Measurements from ENCODE around the gene GDPD5.
A peak's percentile ranks its signal among the peaks of the same experiment; 100 is the strongest.

The GDPD5 gene

DNA sequence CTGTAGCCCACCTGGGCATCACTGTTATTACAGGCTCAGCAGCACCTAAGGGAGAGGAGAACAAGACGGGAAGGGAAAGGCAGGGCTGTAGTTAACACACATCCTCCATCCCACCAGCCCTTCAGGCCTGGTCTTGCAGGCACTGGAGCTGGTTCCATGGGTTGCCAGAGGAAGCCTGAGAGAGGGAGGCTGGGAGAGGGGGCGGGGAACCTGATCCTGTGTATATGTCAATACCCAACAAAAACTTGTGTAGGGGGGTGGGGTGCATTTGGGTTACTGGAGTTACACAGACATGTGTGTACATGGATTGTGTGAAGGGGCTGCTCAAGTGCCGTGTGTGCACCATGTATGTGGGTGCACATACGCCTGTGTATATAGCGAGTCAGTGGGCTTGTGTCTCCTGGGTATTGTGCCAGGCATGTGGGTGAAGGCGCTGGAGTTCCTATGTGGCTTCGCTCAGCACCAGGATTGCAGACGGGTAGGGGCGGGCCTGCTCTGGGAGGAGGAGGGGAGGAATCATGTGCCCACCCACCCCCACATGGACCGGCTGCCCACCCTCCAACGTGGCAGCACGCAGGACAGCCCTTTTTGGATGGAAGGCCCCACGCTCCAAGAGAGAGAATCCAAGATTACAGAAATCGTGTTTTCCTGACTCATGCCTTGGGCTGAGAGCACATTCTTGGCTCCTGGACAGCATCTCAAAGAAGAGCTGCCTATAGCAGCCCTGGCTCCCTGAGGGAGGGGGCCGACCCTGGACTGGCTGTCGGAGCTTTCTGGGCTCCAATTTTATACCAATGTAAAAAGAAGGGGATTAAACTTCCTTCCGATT is 32.1 kb upstream of the GDPD5 start:
- DNase-seq = no peak

DNA sequence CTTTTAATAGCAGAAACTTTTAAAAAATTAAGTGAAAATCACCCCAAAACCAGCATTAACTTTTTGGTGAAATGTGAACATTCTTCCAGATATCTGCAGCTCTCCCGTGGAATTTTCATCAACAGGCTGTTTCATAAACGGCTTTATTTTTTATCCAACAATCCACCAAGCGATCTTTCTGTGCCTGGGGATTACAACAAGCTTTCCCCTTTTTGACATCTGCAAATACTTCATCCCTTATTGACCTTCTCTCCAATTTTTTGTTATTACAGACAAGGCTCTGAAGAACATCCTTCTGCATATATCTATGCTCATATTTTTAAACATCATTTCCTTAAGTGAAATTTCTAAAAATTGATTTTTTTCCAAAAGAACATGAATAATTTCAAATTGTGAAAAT is 30.5 kb upstream of the GDPD5 start:
- no peak for DNase-seq

DNA sequence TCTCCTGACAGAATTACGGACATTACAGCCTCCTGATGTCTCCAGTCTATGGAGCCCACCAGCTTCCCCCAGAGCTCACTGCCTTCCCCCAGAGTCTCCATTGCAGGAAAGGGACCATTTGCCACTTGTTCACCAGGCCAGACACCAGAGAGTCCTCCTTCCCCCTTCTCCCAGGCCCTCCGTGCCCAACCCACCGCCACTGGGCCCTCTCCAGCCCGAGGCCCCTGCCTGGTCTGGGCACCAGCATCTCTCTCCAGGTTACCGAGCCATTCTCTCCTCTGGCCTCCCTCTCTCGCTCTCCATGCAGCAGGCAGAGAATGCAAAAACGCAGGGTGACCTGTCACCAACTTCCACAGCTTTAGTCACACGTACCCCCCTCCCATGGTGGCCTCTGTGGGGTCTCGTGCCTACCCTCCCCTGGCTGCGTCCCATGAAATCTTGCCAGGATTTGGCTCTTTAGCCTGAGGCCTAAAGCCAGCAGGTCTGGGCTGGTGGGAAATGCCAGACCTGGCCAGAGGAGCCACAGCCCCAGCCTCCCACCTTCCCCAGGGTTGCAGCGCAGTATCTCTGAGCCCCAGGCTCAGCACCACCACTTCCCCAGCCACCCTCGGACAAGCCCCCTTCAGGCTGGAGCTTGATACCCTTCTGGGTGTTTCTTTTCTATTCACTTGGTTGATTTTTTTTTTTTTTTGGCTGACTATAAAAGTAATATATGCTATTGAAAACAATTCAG is 29.5 kb upstream of the GDPD5 start:
- DNase-seq = no peak

DNA sequence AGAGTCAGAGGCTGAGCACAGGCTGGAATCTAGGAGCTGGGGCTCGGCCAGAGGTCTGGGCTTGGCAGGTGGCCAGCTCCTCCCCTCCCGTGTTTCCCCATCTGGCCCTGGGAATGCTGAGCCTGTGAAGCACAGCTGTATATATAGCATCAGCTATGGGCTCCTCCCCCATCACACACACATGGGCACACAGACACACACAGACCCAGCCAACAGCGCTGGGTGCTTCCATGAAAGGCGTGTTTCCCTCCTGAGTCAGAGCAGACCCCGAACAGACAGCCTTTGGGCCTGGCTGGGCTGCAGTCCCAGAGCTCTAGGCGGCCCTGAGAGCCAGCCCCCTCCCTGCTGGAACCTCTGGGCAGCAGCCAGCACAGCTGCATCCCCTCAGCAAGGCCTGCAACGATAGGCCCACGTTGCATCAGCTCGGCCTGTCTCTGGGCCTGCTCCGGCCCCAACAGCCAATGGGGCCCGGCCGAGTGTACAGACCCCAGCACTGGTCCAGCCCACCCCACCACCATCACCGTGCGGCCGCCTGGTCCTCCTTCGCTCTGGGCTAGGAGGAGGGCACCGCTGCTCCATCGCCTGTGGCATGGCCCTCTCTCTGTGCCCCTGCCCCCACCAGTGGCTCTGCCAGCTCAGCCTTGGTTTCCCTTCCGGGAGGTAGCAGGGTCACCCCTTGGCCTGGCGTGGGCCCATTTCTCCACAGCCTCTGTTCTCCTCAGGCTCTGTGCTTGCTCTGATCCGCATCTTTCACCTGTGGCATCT is 28.7 kb upstream of the GDPD5 start:
- peak; percentile 91 for DNase-seq

DNA sequence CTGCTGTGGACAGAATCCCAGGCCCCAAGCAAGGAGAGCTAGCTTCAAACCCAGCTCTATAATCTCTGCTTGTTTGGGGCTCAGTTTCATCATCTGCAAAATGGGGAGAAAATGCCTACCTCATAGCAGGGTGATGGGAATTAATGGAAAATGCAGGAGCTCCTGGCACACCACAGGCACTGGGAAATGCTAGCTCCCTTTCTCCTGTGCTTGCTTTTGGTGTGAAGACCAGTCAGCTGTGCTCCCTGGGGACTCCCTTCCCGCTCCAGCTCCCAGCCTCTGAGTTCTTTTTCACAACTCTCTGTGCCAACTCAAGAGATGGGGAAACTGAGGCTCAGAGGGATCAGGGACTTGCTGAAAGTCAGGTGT is 28.1 kb upstream of the GDPD5 start:
- DNase-seq = no peak

DNA sequence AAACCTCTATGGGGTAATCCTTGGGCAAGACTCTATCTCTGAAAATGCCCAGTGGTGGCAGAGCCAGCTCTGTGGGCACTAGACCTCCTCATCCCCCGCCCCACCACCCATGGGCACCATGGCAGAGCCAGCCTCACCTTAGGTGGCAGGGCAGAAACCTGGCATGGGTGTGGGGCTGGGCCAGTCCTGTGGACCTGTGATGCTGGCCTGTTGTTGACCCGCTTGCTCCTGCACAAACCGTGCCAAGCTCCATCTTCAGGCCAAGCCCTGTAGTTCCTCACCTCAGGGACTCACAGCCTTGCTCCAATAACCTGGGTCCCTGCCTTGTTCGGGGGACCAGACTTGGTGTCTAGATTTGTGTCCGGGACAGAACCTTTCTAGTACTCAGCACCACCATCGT is 27.4 kb upstream of the GDPD5 start:
- DNase-seq = no peak

DNA sequence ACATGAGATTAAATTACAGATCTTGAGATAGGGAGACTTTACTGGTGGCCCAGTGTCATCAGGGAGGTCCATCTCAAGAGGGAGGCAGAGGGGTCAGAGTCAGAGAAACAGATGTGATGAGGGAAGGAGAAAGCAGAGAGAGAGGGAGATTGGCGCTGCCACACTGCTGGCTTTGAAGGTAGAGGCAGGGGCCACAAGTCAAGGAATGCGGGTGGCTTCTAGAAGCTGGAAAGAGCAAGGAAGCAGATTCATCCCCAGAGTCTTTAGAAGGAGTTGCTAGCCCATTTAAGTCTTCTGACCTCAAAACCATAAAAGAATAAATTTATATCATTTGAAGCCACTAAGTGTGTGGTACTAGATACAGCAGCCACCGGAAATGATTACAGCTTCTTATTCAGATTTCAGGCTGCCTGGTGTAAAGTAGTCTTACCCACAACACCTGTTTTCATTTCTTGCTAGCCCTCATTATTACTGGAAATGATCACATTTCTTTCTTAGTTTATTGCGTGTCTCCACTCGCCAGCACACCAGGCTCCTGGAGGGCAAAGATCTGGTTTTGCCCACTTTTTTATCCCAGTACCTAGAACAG is 23.7 kb upstream of the GDPD5 start:
- DNase-seq = no peak

DNA sequence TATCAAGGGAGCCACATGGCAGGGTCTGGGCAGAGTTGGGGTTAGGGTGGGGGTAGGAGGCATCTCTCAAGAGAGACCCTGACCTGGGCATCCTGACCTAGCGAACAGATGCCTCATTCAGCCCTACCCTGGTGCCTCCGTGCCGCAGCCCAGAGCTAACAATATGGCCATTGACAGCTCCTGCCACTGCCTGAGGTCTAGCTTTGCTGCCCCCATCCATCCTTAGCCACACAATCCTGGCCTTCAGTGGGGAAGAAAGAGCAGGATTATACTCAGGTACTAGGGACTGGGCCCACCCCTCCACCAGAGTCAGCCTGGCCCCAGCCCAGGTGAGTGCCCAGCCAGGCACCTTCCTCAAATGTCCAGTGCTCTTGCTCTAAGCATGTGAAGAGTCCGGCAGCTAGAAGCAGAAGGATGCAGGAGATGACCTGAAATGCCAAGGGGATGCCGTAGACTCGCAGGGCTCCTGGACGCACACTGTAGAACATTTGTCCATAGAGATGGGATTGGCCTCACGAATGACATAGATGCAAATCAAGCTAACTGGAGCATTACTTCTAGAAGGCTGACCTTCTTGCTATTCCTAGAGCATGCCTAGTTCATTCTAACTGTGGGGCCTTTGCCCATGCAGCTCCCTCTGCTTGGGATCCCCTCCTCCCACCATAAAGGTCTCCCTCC is 23.0 kb upstream of the GDPD5 start:
- DNase-seq = no peak

DNA sequence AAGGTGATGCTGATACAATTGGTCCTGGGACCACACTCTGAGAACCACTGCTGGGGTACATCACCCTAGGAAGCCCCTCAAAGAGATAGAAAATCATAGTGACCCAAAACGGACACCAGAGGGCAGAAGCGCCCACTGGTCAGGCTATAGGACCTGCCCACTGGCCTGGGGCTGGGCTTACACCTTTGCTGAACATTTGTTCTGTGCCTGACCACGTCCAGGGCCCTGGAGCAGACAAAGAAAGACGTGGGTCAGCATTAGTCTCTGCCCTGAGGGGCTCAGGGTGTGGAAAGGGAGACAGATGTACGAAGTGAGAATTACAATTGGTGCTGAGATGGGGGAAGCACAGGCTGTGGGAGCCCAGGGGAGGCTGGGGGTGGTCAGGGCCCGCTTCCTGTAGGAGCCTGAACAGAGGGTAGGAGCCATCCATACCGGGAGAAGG is 21.9 kb upstream of the GDPD5 start:
- DNase-seq = no peak

DNA sequence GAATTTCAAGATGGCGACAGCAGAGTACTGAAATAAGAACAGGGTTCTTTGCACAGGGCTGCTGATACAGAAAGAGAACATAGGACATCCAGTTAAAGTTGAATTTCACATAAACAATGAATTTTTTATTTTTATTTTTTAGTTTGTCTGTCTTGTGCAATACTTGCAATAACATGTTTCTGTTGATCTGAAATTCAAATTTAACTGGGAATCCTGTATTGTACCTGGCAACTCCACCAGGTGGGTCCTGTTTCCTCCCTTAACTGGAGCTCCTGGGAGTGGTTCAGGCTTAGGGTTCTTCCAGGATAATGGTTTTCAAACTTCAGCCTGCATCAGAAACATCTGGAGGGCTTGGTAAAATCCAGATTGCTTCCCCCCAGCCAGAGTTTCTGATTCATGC is 21.4 kb upstream of the GDPD5 start:
- no peak for DNase-seq

DNA sequence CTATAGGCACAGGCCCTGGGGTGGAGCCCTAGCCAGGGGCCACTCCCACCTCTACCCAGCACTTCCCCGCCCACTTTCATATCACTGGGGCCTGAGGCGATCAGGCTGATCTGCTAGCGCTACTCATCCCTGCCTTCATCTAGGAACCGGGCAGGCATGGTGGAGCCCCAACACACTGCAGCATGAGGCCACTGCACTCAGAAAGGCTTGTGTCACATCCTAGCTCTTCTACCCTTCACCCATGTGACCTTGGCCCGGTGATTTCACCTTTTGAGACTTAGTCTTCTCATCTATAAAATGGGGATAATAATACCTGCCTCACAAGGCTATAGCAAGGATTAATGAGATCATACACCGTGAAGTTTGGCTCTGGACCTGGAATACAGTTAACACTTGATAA is 18.1 kb upstream of the GDPD5 start:
- no peak for DNase-seq

DNA sequence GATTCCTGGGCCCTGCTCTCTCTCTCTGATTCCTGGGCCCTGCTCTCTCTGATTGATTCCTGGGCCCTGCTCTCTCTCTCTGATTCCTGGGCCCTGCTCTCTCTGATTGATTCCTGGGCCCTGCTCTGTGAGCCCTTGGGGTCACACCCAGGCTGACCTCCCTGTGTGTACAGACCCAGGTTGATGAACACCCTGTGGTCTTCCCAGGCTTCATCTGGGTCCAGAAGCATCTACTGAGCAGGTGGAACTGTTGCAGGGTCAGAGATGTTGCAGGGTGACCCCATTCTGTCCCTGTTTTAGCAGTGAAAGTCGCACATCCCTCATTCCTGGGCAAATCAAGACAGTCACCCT is 16.3 kb upstream of the GDPD5 start:
- DNase-seq = no peak

DNA sequence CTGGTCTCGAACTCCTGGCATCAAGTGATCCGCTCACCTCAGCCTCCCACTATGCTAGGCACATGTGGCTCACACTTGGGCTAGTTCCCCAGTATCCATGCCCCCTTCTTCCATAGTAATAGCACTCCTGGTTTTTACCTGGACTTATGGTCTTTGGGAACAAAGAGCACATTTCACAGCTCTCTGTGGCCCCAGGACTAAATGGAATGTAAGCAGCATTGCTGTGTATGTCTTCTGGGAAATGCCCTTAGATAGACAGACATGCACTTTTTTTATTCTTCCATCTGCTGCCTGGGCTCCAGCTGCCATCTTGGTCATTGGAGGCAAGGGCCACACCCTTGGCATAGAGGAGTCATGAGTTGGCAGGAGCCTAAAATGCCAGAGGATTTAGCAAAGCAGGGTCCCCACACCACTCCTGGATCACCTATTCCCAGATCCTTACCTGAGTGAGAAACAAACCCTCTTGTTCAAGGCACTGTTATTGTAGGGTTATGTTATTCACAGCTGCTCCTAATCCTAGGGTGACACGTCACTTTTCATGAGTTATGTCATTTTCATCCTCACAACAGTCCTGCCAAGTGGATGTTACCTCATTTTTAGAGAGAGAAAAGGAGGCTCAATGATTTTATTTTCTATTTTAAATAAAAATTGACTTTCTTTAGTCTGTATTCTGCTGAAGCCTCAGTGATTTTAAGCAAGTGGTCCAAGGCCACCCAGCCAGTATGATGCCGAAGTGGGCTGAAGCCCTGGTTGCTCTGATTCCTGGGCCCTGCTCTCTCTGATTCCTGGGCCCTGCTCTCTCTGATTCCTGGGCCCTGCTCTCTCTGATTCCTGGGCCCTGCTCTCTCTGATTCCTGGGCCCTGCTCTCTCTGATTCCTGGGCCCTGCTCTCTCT is 15.7 kb upstream of the GDPD5 start:
- DNase-seq = no peak

DNA sequence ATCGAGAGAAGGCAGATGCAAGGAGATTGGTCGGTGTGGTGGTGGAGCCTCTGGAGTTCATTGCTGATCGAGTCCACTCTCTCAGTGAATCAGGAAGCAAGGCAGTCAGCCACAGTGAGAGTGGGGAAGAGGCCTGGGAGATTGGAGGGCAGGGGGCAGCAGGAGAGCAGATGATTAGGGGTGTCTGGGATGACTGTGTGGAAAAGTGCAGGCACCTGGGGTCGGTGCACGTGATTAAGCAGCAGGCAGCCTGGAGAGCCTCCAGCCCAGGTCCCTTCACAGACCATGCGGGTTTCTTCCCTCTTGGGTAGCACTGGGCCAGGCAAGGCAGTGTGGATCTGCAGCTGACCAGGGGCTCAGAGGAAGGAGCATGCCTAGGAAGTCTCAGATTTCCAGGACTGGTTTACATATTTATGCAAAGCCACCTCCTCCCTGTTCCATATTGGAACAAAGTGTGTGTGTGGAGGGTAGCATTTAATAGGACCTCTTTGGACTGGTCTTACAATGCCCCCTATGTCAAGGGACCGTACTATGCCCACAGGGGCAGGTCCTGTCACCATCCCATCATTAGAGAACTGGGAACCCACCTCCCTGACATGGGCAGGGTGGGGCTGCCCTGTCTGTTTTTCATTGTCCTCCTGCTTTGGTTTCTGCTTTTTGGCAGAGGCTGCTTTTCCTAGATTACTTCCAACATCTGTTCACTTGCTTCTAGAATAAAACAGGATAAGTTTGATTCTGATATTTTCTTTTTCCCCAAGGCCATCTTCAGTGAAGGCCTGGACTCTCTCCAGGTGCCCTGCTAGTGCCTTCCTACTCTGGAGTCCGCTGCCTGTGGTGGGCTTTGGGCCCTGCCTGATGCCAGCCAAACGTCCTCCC is 14.0 kb upstream of the GDPD5 start:
- DNase-seq = peak; percentile 17

DNA sequence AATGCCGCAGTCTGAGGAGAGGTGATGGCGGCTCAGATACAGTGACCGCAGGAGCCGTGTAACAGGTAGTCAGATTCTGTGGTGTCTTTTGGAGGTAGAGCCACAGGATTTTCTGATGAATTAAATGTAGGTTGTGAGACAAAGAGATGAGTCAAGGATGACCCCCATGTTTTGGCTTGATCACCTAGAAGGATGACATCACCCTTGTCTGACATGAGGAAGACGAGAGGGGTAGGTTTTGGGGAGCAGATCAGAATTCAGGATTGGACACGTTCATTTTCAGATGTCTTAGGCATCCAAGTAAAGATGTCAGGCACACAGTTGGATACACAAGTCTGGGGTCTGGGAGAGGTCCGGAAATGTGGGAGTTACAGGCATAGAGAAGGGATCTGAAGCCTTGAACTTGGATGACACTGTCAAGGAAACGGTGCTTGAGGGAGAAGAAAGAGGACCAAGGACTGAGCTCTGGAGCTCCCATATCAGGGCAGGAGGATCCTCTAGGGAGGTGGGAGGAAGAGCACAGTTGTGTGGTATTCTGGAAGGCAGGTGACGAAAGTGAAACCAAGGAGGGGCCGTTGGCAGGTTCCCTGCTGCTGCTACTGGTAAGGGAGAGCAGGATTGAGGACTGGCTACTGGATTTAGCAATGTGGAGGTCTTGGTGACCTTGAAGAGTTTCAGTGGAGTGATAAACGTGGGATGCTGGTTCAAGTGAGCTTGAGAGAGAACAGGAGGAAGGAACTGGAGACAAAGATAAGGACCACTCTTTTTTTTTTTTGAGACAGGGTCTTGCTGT is 12.6 kb upstream of the GDPD5 start:
- no peak for DNase-seq

DNA sequence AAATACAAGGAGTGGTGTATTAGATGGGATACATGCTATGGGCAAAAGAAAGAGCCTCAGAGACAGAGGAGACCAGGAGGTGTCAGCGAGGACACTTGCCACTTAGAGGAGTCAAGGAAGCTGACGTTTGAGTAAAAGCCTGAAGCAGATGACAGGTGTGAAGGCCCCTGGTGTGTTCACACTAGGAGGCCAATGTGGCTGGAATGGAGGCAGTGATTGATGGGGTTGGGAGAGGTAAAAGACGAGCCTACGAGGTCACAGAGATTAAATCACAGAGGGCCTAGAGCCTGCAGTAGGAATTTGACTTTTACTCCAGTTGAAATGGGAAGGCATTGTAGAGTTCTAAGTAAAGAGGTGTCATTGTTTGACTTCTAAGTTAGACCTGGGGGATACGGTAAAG is 12.0 kb upstream of the GDPD5 start:
- no peak for DNase-seq

DNA sequence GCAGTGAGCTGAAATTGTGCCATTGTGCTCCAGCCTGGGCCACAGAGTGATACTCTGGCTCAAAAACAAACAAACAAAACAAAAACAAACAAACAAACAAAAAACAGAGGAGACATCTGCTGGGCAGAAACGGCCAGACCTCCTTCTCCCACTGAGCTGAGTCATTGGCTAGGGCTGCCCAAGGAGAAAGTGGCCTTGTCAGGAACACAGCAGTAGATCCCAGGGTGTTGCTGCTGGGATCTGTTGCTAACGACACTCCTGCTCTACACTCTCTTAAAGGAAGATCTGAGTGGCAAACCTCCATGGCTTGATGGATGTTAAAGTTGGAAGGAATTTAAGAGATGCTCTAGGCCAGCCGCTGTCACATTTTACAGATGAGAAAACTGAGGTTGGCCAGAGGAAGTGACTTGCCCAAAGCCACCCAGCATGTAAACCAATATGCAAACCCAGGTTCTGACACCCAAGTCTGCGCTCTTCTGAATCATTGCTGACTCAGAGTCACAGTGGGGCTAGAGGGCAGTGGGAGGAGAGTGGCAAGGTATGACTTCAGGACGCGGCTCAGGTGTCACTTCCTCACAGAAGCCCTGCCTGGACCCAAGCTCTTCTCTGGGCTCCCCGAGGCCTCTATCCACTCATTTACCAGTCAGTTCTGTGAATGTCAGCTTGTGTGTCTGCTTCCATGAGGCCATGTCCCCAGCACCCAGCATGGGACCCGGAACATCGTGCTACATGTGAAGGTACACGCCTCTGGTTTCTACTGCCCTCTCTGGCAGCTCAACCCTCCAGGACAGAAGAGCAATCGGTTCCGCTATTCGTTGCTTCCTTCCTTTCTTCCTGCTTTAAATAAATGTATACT is 11.3 kb upstream of the GDPD5 start:
- DNase-seq = no peak

DNA sequence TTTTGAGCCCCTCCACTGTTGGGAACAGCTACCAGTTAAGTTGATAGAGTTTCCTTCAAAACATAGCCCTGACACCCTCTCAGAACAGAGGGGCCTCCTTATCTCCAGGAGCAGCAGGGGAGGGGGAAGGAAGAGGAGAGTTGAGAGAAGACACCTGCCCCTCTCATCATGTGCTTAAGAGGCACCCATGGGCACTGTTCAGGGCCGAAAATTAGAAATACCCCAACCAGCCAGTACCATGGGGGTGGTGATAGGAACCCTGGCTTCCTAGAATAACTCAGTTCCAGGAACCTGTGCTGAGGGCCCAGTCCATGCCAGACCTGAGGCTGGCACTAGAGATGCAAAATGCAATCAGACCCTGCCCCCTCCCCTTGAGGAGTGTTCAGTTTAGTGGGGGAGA is 9.3 kb upstream of the GDPD5 start:
- no peak for DNase-seq
